Stimulated activated CD4-positive, alpha-beta T cell treated with anti-CD3 and anti-CD28 coated beads, Interleukin-4, amount 100 ng/mL, for 1 hour (primary cell): Measurements from ENCODE around the gene FAM163A.

Experiments used
- DNase-seq: peaks from one replicate; pipeline ENCODE4 v3.0.0-alpha.2; 2020

FAM163A gene

DNA sequence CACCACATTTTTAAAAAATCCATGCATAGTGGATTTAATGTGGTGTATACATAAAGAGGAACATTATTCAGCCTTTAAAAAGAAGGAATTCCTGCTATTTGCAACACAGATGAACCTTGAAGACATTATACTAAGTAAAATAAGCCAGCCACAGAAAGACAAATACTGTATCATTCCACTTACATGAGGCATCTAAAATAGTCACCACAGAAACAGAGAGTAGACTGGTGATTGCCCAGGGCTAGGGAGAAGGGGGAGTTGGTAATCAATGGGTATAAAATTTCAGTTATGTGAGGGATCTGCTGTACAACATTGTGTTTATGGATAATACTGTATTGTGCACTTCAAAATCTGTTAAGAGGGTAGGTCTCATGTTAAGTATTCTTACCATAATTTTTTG, 10.0 kb downstream of the FAM163A start:
- no peak for DNase-seq

DNA sequence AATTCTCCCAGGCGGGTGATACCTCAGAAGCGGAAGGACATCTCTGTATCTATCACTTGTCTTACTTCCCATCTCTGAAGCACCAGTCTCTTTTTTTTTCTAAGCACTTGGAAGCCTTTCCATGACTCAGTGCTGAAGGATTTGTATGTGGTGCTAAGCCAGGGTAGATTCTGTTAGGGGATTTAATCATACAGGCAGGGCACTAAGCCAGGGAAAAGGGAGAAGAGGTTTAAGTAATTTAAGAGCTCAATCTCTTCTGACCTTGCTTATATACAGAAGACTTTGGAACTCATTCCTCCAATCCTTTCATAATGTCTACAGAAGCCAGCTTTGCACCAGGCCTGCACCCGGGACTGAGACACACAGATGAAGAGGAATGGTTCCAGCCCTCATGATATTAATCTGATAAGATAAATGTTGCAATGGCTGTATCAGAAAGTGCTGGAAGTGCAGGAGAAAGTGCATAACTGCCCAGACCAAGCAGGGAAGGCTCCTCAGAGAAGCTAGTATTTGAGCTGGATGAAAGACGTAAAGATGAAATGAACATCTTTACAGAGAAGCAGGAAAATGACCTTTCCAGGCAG, 11.0 kb downstream of the FAM163A start:
- DNase-seq: no peak

DNA sequence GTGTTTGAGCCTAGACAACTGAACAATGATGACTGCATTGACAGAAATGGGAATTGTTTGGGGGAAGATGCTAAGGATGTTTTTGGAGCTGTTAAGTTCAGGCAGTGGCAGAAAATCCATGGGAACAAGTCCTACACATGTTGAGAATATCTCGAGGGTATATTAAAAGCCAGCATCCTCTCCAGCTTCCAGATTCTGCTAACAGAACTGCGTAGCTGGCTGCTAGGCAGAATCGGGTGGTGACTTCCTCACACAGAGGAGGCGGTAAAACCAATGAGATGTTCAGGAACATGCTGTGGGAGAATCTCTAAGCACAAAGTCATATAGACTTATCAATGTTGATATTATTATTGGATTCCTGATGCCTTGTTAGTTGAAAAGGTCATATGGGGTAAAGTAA, 14.8 kb downstream of the FAM163A start:
- DNase-seq: no peak

DNA sequence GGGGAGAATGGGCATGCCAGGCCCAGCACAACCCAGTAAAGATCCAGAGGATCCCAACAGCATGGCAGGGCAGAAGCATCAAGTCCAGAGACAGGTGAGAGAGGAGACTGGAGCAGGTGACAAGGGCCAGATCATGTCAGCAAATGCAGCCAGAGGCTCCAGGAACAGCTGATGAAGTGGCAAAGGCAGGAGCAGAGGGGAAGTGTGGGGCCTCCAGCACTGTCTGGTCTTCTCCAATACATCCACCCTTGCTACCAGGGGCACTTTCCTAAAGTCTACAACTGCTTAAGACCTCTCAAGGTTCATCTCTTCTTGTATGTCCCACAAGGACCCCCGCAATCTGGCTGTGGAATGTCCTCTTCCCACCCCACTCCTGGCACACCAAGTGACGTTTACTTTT, 17.4 kb downstream of the FAM163A start:
- DNase-seq: no peak

DNA sequence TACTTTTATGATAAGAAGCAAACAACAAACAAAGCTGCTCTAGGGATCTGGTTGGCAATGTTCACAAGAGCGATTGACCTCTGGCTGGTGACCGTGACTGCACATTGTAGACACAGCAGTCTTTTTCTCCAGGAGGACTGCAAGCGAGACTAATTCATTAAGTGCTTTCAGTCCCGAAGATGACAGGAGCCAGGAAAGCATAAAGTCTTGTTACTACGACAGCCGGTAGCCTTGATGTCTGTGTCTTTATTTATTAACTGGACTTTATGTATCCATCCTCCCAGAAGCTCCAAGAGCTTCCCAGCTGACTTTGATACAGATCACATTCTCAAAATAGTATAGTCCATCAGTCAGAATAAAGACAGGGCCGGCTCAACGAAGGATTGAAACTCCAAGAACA, 18.2 kb downstream of the FAM163A start:
- no peak for DNase-seq

DNA sequence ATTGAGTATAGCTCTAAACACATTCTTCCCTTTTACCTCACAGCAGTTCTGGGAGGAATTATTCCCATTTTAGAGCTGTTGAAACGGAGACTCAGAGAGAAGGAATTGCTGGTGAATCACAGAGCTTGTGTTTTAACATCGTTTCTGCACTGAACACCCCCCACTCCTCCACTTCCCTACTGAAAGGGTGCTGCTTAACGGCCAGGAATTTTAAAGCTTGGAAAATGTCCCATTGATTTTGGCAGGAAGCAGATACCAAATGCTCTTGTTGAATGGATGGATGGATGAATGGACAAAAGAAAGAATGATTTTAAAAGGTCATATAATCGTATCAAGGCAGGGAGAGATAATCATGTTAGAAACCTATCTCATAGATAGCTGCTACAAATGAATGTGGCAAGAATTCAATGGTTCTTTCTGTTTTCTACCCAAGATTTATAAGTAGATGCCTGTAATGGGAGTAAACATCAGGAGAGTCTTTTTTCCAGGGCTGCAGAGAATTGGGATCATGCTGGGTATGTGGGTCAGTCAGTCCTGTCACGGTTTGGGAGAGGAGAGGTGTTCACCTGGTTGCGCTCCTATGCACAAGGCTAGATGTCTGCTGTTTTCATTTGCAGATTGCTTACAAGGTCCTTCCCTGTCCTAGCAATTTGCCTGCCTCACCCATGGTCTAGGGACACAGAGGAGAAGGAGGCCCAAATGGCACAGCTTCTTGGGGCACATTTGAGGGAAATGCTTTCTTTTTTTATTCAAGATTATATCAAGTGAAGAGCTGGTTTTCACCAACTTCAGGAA, 19.0 kb downstream of the FAM163A start:
- DNase-seq: no peak

DNA sequence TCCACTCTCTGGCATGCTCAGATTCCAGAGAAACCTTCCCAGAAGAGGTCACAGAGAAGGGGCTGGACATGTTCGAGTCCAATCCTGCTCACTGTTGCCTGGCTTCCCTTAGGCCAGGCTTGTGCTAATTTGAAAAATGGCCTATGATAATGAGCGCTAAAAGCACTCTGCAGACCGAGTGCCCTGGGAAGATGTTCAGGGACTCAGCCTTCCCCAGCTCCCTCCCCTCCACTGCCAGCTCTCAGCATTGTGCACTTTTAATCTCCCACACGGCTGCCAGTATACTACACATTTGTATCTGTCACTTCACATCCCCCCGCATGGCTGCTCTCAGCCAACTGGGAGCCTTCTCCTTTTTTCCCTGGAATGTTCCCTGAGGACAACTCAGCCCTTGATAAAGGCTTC, 24.1 kb downstream of the FAM163A start:
- DNase-seq: no peak

DNA sequence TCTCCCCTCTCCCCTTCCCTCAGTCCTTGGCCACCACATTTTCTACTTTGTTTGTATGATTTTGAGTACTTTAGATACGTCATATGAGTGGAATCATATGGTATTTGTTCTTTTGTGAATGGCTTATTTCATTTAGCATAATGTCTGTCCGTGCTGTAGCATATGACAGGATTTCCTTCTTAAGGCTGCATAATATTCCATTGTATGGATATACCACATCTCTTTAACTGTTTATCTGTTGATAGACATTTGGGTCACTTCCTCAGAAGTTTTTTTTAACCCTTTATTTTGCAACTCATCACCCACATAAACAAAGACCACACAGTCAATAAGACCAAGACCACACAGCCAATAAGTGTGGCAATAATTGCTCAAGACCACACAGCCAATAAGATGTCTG, 24.9 kb downstream of the FAM163A start:
- DNase-seq: no peak

GRCh38 chr1:179770887-179771502, 27.9 kb downstream of the FAM163A start:
- no peak for DNase-seq

DNA sequence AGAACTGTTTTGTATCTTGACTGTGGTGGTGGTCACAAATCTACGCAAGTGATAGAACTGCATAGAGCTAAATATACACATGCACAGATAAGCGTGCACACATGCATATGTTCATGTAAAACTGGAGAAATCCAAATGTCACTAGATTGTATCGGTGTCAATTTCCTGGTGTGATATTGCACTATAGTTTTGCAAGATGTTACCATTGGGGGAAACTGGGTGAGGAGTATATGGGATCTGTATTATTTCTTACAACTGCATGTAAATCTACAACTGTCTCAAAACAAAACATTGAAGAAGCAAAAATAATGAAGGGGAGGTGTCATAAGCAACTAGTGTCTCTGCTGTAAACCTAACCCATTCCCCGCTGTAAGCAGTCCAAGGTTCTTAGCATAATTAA, 30.2 kb downstream of the FAM163A start:
- no peak for DNase-seq

GRCh38 chr1:179774000-179774399, 30.9 kb downstream of the FAM163A start:
- DNase-seq: no peak

DNA sequence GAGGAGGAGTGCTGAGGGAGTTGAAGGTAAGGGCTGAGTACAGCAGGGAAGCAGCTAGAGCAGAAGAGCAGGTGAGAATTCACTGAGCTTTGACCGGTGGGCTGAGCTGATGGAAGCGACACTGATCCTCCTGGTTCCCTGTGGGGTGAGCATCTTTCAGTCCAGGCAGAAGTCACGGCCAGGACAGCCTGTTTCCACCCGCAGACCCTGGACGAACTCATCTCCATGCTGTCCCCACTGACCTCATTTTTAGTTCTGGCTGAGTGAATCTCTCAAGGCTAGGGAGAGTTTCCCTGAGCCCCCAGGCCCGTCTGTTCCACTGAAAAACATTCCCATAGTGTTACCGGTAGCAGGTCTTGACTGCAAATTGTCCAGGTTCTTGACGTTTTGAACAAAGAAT, 31.5 kb downstream of the FAM163A start:
- DNase-seq: no peak

- DNase-seq: no peak
Observed at GRCh38 chr1:179775009-179775408, 31.9 kb downstream of the FAM163A start.

- DNase-seq: no peak
Observed at GRCh38 chr1:179776831-179777230, 33.7 kb downstream of the FAM163A start.

GRCh38 chr1:179777731-179778130, 34.6 kb downstream of the FAM163A start:
- DNase-seq: no peak

DNA sequence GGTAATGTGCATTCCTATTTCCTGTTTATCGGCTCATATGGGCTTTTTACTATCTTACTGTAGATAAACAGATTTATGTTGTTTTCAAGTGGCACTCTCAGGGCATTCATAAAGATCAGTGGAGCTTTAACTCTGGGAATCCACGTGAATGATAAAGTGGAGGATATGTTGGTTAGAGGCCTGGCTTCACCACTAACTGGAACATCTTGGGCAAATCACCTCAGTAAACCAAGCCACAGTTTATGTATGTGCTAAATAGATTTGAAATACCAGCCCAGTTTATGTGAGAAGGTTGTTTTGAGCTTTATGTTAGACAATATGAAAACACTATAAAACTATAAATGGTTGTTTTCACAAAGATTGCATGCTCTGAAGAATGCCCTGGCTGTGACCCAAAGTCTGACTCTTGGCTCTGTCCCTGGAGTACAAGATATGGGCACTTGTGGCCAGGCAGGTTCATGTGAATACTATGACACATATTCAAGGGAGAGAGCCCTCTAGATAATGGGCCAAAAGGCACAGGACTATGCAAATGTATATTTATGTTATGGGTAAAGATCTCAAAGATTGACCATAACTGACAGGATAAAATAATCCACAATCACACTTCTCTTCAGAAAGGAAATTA, 36.7 kb downstream of the FAM163A start:
- DNase-seq: no peak

DNA sequence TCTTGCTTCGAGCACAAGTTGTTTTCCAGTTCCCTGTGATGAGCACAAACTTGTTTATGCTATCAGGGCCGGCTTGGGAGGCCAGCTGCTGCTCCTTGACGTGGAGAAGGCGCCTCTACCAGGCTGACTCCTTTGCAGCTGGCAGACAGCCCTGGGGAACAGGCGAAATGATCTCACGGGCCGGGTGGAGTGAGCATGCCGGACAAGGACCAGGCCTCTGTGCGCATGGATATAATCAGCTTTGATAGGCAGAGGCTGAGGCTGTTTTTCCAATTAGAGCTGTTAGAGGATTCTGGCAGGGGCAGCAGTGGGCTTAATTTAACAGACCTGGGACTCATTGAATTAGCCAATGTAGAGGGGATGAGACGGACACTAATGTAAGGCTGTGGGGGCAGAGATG, 38.9 kb downstream of the FAM163A start:
- DNase-seq: no peak

DNA sequence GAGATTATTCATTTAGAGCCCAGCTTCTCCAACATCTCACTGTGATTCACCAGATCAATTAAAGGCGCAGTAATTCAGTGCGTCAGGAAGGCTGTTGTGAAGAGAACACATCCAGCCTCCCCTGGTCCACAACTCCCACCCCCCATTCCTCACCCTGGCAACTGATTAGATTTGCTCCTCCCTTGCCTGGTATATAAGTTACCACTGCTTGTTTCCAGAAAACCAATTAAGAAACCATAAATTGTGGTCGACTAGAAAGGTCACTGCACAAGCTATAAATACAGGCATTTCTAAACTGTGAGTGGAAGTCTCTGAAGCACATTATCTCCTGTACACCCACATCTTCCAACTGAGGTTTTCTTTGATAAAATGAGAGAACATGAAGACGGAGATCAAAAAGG, 41.9 kb downstream of the FAM163A start:
- no peak for DNase-seq

- no peak for DNase-seq
Observed at GRCh38 chr1:179785728-179786127, 42.6 kb downstream of the FAM163A start.

- no peak for DNase-seq
Observed at GRCh38 chr1:179786815-179787685, 44.0 kb downstream of the FAM163A start.

GRCh38 chr1:179788259-179788658, 45.2 kb downstream of the FAM163A start:
- DNase-seq: no peak

DNA sequence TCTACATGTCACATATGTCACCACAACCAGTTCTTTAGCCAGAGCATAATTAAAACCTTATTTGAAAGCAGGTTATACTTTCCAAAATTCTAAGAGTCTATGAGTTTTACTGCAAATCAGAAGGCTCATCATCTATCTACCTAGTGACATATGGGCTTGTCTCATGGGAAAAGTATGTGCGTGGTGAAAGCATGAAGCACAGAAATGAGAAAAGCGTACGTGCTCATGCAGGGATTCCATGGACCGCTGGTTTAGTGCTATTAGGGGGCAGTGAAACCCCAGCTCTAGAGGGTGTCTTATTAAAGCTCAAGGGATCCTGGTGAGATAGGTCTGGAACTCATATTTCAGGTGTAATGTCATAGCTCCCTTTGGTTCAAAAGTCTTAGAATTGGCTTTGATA, 50.2 kb downstream of the FAM163A start:
- DNase-seq: no peak

- DNase-seq: no peak
Observed at GRCh38 chr1:179794146-179794545, 51.1 kb downstream of the FAM163A start.
